AG09319 (cell line): ENCODE results near the gene GABPB1.

ENCODE experiments used
- DNase-seq: peaks from one replicate; pipeline ENCODE4 v3.0.0-alpha.2; 2010; ENCODE audit warnings: low read depth; ENCODE audit errors: extremely low read depth
- CTCF ChIP-seq: IDR thresholded peaks from 2 replicates; pipeline ENCODE4 v1.5.1; 2011; ENCODE audit warnings: low read depth, mild to moderate bottlenecking, inconsistent platforms, low read length, moderate library complexity

Gene GABPB1

DNA sequence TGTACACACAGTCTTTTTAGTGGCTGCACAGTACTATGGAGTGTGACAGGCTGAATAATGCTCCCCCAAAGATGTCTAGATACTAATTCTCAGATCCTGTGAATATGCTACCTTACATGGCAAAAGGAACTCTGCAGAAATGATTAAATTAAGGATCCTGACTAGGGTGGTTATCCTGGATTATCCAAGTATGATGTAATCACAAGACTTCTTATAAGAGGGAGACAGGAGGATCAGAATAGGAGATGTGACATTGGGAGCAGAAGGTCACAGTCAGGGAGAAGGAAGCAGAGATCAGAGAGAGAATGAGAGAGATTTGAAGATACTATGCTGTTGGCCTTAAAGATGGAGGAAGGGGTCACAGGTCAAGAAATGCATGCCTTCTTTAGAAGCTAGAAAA lies 34.5 kb downstream of the GABPB1 start:
- no peak for TF ChIP-seq CTCF
- DNase-seq, result no peak

DNA sequence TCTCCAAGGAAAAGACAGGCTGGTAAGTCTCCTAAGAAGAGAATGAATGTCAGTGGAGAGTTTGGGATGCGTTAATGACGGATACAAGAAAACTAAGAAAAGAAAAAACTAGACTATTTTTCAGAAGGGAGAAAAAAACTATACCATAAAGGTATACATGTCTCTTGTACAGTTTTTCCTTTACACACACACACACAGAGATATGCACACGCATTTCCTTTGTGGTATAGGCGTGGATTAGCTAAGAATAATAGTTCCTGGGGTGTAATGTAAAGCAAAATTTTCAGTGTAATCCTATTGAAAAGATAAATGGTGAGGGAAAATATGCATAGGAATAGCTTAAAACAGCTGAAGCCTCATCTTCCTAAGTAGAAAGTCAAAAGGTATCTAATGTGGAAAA lies 36.3 kb downstream of the GABPB1 start:
- no peak for DNase-seq
- no peak for TF ChIP-seq CTCF

- DNase-seq, result peak; percentile 12
- peak; percentile 57 for TF ChIP-seq CTCF
These were observed 39.0 kb downstream of the GABPB1 start for GRCh38 chr15:50315814-50316630.

- TF ChIP-seq CTCF, result no peak
- no peak for DNase-seq
These were observed 42.4 kb downstream of the GABPB1 start for GRCh38 chr15:50312636-50313035.

- TF ChIP-seq CTCF, result no peak
- DNase-seq, result no peak
These were observed 47.2 kb downstream of the GABPB1 start for GRCh38 chr15:50307799-50308198.

GRCh38 chr15:50304836-50305235 lies 50.2 kb downstream of the GABPB1 start:
- peak; percentile 15 for DNase-seq
- no peak for TF ChIP-seq CTCF

DNA sequence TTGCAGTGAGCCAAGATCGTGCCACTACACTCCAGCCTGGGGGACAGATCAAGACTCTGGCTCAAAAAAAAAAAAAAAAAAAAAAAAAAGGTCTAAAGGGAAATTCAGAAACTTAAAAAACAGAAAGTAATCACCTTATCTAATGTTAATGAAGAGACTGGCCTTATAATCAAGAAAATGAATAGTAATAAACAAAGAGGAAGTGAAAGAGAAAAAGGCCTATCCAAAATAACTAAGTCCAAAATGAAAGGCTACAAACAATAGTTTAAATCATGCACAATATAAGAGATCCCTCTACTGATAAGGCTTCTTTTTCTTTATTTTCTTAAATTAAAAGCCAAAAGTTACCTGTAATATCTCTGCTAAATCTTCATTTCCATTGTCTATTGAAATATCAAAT lies 52.4 kb downstream of the GABPB1 start:
- TF ChIP-seq CTCF, result no peak
- no peak for DNase-seq
